ENCODE measurements around the gene ATP10A. TPM values are rescaled to one million over a fixed set of nuclear protein-coding genes. Genes with fewer than 3 reads are reported as not detected.

Gene ATP10A
- total and polyA plus RNA-seq, 9 donors, result 0.28 to 3.2 (median 1.1) TPM

GRCh38 chr15:25728816-25729215, 134.3 kb downstream of the ATP10A start:
- Histone ChIP-seq H3K9me3 (no peaks in the 10 kb centered on the region), H3K27me3 (no peaks in the 10 kb centered on the region), H3K4me1 (ENCODE audit: insufficient read depth) (no peaks in the 10 kb centered on the region), H3K4me3 (no peak overlapping the region), H3K27ac (no peak overlapping the region), H3K36me3 (no peaks in the 10 kb centered on the region)
- TF ChIP-seq POLR2A (IDR thresholded peaks at IDR 0.05) (no peak), EP300 (IDR thresholded peaks at IDR 0.05) (no peak), CTCF (IDR thresholded peaks at IDR 0.05) (no peak)
- DNase-seq, result no peak
- 85 to 89% (median 88%) methylated on average over 15 of the region's 15 CpGs for whole genome bisulfite sequencing, 3 donors
- intact Hi-C loops (cut with DNase I), result no loop called here

GRCh38 chr15:25727867-25728600, 135.1 kb downstream of the ATP10A start:
- Histone ChIP-seq H3K27ac (no peak overlapping the region), H3K4me3 (no peak overlapping the region), H3K9me3 (no peaks in the 10 kb centered on the region), H3K27me3 (no peaks in the 10 kb centered on the region), H3K4me1 (ENCODE audit: insufficient read depth) (no peaks in the 10 kb centered on the region), H3K36me3 (no peaks in the 10 kb centered on the region)
- 85 to 87% (median 86%) methylated on average over 18 of the region's 18 CpGs for WGBS, 3 donors
- no peak for TF ChIP-seq POLR2A (IDR thresholded peaks at IDR 0.05)
- no peak for TF ChIP-seq EP300 (IDR thresholded peaks at IDR 0.05)
- TF ChIP-seq CTCF (IDR thresholded peaks at IDR 0.05), result no peak
- intact Hi-C loops (cut with DNase I), result no loop called here
- no peak for DNase-seq

GRCh38 chr15:25727116-25727515, 136.0 kb downstream of the ATP10A start:
- H3K4me3 ChIP-seq, result no peak overlapping the region
- no peak overlapping the region for H3K27ac ChIP-seq
- intact Hi-C loops (cut with DNase I), result no loop called here
- TF ChIP-seq POLR2A (IDR thresholded peaks at IDR 0.05), result no peak
- H3K9me3 ChIP-seq, result no peaks in the 10 kb centered on the region
- no peaks in the 10 kb centered on the region for H3K27me3 ChIP-seq
- H3K4me1 ChIP-seq (ENCODE audit: insufficient read depth), result no peaks in the 10 kb centered on the region
- H3K36me3 ChIP-seq, result no peaks in the 10 kb centered on the region
- WGBS, 3 donors, result 92 to 96% (median 93%) methylated on average over 15 of the region's 15 CpGs
- no peak for DNase-seq

- Histone ChIP-seq H3K36me3 (no peaks in the 10 kb centered on the region), H3K9me3 (no peaks in the 10 kb centered on the region), H3K4me3 (no peak overlapping the region), H3K4me1 (ENCODE audit: insufficient read depth) (no peaks in the 10 kb centered on the region), H3K27me3 (no peaks in the 10 kb centered on the region), H3K27ac (no peak overlapping the region)
- no peak for DNase-seq
- intact Hi-C loops (cut with DNase I), result no loop called here
- 93 to 96% (median 93%) methylated on average over 14 of the region's 14 CpGs for WGBS, 3 donors
- TF ChIP-seq POLR2A (IDR thresholded peaks at IDR 0.05) (no peak), CTCF (IDR thresholded peaks at IDR 0.05) (no peak), EP300 (IDR thresholded peaks at IDR 0.05) (no peak)
These were observed 137.4 kb downstream of the ATP10A start for GRCh38 chr15:25725758-25726157.

GRCh38 chr15:25724899-25725298, 138.2 kb downstream of the ATP10A start:
- TF ChIP-seq CTCF (IDR thresholded peaks at IDR 0.05) (no peak), EP300 (IDR thresholded peaks at IDR 0.05) (no peak), POLR2A (IDR thresholded peaks at IDR 0.05) (no peak)
- 90 to 94% (median 91%) methylated on average over 7 of the region's 7 CpGs for WGBS, 3 donors
- no peaks in the 10 kb centered on the region for H3K9me3 ChIP-seq
- H3K4me1 ChIP-seq (ENCODE audit: insufficient read depth), result no peaks in the 10 kb centered on the region
- H3K36me3 ChIP-seq, result no peaks in the 10 kb centered on the region
- intact Hi-C loops (cut with DNase I), result no loop called here
- H3K27ac ChIP-seq, result no peak overlapping the region
- H3K4me3 ChIP-seq, result no peak overlapping the region
- DNase-seq, result no peak
- no peaks in the 10 kb centered on the region for H3K27me3 ChIP-seq

Data from ovary (tissue), 9 donors.